WERI-Rb-1 (cell line): ENCODE data around the gene DROSHA.

Experiments used
- DNase-seq: peaks from one replicate; pipeline ENCODE4 v3.0.0-alpha.2; 2020
- H3K27ac ChIP-seq: fragments of 250-450 bp; sonication (Bioruptor Pico); 2 replicates; pipeline ENCODE4 v1.5.1; 2020; ENCODE audit warnings: mild to moderate bottlenecking, moderate library complexity
- H3K27me3 ChIP-seq: fragments of 250-450 bp; sonication (Bioruptor Pico); 2 replicates; pipeline ENCODE4 v1.5.1; 2021; ENCODE audit warnings: mild to moderate bottlenecking, low read depth, moderate library complexity; ENCODE audit not compliant: insufficient read depth, severe bottlenecking
- H3K36me3 ChIP-seq: fragments of 250-450 bp; sonication (Bioruptor Pico); 2 replicates; pipeline ENCODE4 v1.5.1; 2020; ENCODE audit warnings: mild to moderate bottlenecking, moderate library complexity
- H3K4me3 ChIP-seq: 2 replicates; pipeline ENCODE4 v1.5.1; 2011; ENCODE audit warnings: low read depth, mild to moderate bottlenecking, control low read depth, low read length
- H3K9me3 ChIP-seq: fragments of 250-450 bp; sonication (Bioruptor Pico); 2 replicates; pipeline ENCODE4 v1.5.1; 2021; ENCODE audit warnings: mild to moderate bottlenecking, moderate library complexity; ENCODE audit not compliant: severe bottlenecking
- TF ChIP-seq, protein P1 (sequence below): IDR thresholded peaks from 2 replicates; pipeline ENCODE4 v1.5.1; 2011; ENCODE audit warnings: low read depth, mild to moderate bottlenecking, control low read depth, inconsistent platforms, low read length

DROSHA gene

DNA sequence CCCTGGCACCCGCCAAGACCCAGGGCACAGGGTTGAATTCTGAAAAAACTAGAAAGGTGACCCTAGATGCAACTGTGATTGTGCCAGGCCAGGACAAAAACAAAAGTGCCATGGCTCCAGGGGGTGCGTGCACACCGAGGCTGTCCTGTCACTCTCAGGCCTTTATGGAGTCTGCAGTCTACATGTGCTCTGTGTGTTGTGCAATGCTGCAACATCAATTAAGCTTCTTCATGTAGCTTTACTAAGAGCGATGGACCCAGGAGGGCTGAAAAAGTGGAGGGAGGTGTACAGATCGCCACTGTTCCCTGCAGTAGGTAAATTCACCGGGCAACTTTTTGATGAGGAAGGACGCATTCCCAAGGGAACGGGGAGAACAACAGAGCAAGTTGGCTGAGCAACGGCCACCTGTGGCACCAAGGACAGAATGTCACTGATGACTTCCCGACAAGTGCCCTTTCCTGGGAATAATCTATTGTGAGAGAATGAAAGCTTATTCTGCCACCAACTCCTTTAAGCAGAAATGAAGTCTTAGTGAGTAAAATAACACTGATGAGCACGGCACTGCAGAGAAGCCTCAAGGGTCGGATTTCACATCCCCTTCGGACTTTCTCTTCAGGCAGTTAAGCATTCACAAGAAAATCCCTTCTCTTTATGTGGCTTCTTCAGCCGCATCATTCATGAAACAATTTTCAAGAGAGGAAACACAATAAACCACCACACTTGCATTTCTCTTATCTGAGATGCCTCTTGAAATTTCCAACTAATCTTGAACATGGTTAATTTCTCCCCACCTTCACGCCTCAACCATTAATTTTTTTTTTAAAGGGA is 149.6 kb downstream of the DROSHA start:
- TF ChIP-seq, protein P1, sequence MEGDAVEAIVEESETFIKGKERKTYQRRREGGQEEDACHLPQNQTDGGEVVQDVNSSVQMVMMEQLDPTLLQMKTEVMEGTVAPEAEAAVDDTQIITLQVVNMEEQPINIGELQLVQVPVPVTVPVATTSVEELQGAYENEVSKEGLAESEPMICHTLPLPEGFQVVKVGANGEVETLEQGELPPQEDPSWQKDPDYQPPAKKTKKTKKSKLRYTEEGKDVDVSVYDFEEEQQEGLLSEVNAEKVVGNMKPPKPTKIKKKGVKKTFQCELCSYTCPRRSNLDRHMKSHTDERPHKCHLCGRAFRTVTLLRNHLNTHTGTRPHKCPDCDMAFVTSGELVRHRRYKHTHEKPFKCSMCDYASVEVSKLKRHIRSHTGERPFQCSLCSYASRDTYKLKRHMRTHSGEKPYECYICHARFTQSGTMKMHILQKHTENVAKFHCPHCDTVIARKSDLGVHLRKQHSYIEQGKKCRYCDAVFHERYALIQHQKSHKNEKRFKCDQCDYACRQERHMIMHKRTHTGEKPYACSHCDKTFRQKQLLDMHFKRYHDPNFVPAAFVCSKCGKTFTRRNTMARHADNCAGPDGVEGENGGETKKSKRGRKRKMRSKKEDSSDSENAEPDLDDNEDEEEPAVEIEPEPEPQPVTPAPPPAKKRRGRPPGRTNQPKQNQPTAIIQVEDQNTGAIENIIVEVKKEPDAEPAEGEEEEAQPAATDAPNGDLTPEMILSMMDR = no peak
- Histone ChIP-seq H3K4me3 (no peak overlapping the region), H3K36me3 (no peaks in the 10 kb centered on the region), H3K9me3 (no peaks in the 10 kb centered on the region), H3K27ac (no peak overlapping the region), H3K27me3 (no peaks in the 10 kb centered on the region)
- DNase-seq = no peak

DNA sequence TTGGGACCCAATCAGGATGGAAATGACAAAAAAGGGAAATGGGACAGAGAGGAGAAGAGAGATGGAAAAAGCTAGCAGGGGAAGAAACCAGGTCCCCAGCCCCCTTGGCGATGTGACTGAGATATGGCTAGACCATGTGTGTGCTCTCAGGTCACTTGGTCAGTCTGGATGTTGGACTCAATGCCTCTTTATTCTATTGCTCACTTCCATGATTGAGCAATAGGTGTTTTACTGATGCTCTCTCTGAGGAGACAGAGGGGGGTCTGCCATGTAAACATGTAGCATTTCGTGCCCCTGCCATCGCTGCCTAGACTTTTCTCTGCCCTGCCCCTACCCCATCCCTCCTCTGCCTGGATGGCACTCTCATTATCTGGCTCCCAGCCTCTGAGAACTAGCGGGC is 150.6 kb downstream of the DROSHA start:
- DNase-seq = no peak
- TF ChIP-seq, protein P1 = no peak
- Histone ChIP-seq H3K36me3 (no peaks in the 10 kb centered on the region), H3K27me3 (no peaks in the 10 kb centered on the region), H3K4me3 (no peak overlapping the region), H3K9me3 (no peaks in the 10 kb centered on the region), H3K27ac (no peak overlapping the region)

DNA sequence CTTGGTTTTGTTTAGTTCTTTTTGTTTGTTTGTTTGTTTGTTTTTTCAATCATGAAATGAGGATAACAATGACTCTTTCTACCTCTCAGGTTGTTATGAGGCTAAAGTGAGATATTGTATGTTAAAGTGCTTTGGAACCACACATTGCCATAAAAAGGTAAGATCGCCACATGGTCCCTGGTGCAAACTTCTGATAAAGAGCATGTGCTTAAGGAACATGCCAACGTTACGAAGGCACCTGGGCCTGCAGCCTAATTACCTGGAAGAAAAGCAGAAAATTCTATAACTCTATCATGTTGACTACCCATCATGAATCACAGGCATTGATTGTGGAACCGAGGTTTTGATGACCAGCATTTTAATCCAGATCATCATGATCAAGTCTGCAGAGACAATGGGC is 151.8 kb downstream of the DROSHA start:
- H3K27me3 ChIP-seq = no peaks in the 10 kb centered on the region
- DNase-seq = no peak
- H3K4me3 ChIP-seq = no peak overlapping the region
- no peaks in the 10 kb centered on the region for H3K9me3 ChIP-seq
- H3K36me3 ChIP-seq = no peaks in the 10 kb centered on the region
- TF ChIP-seq, protein P1 = no peak
- no peak overlapping the region for H3K27ac ChIP-seq

DNA sequence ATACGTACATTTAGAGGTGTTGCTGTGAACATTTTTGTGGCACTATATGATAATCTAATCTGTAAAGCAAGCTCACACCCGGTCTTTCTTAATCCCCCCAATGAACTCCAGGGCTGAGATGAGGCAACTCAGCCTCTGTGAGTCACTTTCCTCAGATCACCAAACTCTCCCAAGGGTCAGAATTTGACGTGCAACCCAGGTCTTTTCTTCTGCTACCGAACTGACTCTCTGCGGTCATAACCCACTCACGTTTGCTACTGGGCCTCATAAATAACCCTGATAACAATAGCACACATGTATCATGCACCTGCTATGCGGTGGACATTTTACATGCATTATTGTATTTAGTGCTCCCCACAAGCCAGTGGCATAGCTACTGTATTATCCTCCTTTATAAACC is 153.1 kb downstream of the DROSHA start:
- no peaks in the 10 kb centered on the region for H3K9me3 ChIP-seq
- no peak overlapping the region for H3K27ac ChIP-seq
- H3K4me3 ChIP-seq = no peak overlapping the region
- DNase-seq = no peak
- H3K36me3 ChIP-seq = no peaks in the 10 kb centered on the region
- TF ChIP-seq, protein P1 = no peak
- no peaks in the 10 kb centered on the region for H3K27me3 ChIP-seq

DNA sequence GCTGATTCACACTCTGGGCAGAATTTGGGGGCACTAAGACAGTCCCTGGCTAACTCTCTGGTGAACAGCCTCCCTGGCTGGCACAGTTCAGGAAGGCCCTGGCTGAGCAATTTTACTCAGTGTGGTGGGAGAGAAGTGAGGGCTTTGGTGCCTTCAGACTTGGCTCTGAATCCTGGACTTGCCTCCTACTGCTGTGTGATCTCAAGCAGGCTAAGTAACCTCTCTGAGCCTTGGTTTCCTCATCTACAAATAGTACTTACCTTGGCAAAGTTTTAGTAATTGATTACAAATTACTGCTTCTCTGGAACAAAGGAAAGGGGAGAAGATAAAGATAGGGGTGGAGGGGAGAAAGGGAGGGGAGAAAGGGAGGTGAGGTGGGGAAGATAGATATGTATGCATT is 153.8 kb downstream of the DROSHA start:
- TF ChIP-seq, protein P1 = no peak
- Histone ChIP-seq H3K27ac (no peak overlapping the region), H3K27me3 (no peaks in the 10 kb centered on the region), H3K4me3 (no peak overlapping the region), H3K9me3 (no peaks in the 10 kb centered on the region), H3K36me3 (no peaks in the 10 kb centered on the region)
- DNase-seq = no peak
